Fibroblast of lung (primary cell): Measurements from ENCODE around the gene GRAPL. TPM values are rescaled to one million over a fixed set of nuclear protein-coding genes. Genes with fewer than 3 reads are reported as not detected.
"Not testable (repeated sequence)": the region's sequence is repeated elsewhere in the genome, so short reads cannot be mapped to it uniquely, and the experiment has no call there.

Experiments
- DNase-seq, 2 donors: peaks; one replicate each; pipeline versions ENCODE4 v3.0.0 to v3.0.0-alpha.2; 2010; ENCODE audit warnings: low read depth in 2 of 2
- H2AFZ ChIP-seq: 2 replicates; pipeline ENCODE4 v1.5.1; 2012; ENCODE audit warnings: low read length, control low read depth, inconsistent platforms
- H3K27ac ChIP-seq: 2 replicates; pipeline ENCODE4 v1.5.1; 2011; ENCODE audit warnings: low read length, control low read depth; ENCODE audit not compliant: insufficient read depth
- H3K27me3 ChIP-seq: 2 replicates; pipeline ENCODE4 v1.5.1; 2011; ENCODE audit warnings: mild to moderate bottlenecking, low read length; ENCODE audit not compliant: control insufficient read depth, insufficient read depth
- H3K36me3 ChIP-seq: 2 replicates; pipeline ENCODE4 v1.5.1; 2011; ENCODE audit warnings: low read length; ENCODE audit not compliant: control insufficient read depth, insufficient read depth
- H3K4me1 ChIP-seq: 2 replicates; pipeline ENCODE4 v1.5.1; 2011; ENCODE audit warnings: low read length; ENCODE audit not compliant: control insufficient read depth, insufficient read depth; ENCODE audit errors: extremely low read depth
- H3K4me2 ChIP-seq: 2 replicates; pipeline ENCODE4 v1.5.1; 2011; ENCODE audit warnings: low read length, control low read depth; ENCODE audit not compliant: insufficient read depth; ENCODE audit errors: extremely low read depth
- H3K4me3 ChIP-seq, 4 experiments: fragments of 200-600 bp in 1 of 4; sonication (generic) in 1 of 4; replicated peaks in 1 of 4; 2 replicates each; pipeline ENCODE4 v1.5.1; 2011 to 2016; ENCODE audit warnings: low read length in 4 of 4, low read depth in 3 of 4, mild to moderate bottlenecking in 3 of 4, control low read depth in 2 of 4, inconsistent platforms in 1 of 4, mixed read lengths in 1 of 4; ENCODE audit not compliant: insufficient read depth in 1 of 4; ENCODE audit errors: control extremely low read depth in 1 of 4
- H3K79me2 ChIP-seq: 2 replicates; pipeline ENCODE4 v1.5.1; 2012; ENCODE audit warnings: mild to moderate bottlenecking, low read length, inconsistent platforms; ENCODE audit not compliant: control insufficient read depth, insufficient read depth
- H3K9ac ChIP-seq: 2 replicates; pipeline ENCODE4 v1.5.1; 2011; ENCODE audit warnings: mild to moderate bottlenecking, low read length, control low read depth; ENCODE audit not compliant: insufficient read depth
- H3K9me3 ChIP-seq: 2 replicates; pipeline ENCODE4 v1.5.1; 2012; ENCODE audit warnings: low read depth, low read length; ENCODE audit not compliant: control insufficient read depth, insufficient read depth
- H4K20me1 ChIP-seq: 2 replicates; pipeline ENCODE4 v1.5.1; 2011; ENCODE audit warnings: low read length; ENCODE audit not compliant: control insufficient read depth, insufficient read depth; ENCODE audit errors: extremely low read depth
- polyA plus RNA-seq, 2 donors: library from polyadenylated mRNA; depleted of rRNA in 1 of 2; stranded (reverse) in 1 of 2; unstranded in 1 of 2; fragments of >200 nt; gene quantifications; 2 replicates each; pipeline ENCODE4 v1.2.1, GENCODE V29; 2011 to 2012; ENCODE audit warnings: missing spikeins in 1 of 2
- total RNA-seq: library from RNA; depleted of rRNA; stranded (reverse); fragments of >200 nt; gene quantifications from 2 replicates; pipeline ENCODE4 v1.2.1, GENCODE V29; 2014

GRAPL gene
- total and polyA plus RNA-seq, 2 donors (not counting 1 experiment from before 2014, with no cell fraction given) = 0.17 TPM; not detected in 1

DNA sequence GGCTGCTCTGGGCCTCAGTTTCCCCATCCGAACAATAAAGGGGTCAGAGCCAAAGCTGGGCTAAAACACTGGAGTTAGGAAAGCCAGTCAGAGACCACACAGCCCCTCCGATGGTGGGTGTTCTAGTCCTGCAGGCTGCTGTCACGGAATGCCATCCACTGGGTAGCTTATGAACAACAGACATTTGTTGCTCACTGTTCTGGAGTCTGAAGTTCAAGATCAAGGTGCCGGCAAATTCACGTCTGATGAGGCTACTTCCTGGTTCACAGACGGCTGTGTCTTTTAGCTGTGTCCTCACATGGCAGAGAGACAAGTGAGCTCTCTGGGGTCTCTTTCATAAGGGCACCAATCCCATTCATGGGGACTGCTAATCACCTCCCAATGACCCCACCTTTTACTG, 9.2 kb downstream of the GRAPL start:
- H4K20me1 ChIP-seq, H3K4me1 ChIP-seq: not testable (repeated sequence)

DNA sequence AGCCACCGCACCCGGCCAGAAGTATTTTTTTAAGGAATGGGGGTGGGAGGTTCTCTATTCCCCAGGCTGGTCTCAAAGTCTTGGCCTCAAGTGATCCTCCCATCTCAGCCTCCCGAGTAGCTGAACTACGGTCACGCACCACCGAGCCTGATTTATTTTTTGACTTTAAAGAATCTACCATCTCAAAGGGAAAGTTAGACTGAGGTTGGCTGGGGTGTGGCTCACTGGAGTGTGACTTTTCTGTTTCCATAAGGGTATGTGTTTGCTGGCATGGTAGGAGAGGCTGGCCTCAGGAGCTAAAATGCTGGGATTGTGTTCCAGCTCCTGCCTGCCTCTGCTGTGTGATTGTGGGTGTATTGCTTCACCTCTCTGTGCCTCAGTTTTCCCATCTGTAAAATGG, 10.6 kb downstream of the GRAPL start:
- not testable (repeated sequence) for H3K4me1 ChIP-seq, H3K27me3 ChIP-seq, H3K4me2 ChIP-seq, DNase-seq, H3K27ac ChIP-seq, H3K9me3 ChIP-seq, H3K36me3 ChIP-seq, H3K9ac ChIP-seq, H3K4me3 ChIP-seq, H3K79me2 ChIP-seq, H2AFZ ChIP-seq, H4K20me1 ChIP-seq

More for the DNA sequence above, 9.2 kb downstream of the GRAPL start:
- H3K79me2 ChIP-seq, H3K36me3 ChIP-seq, H3K4me3 ChIP-seq, H3K27ac ChIP-seq, H3K9me3 ChIP-seq, DNase-seq, H2AFZ ChIP-seq, H3K4me2 ChIP-seq, H3K9ac ChIP-seq, H3K27me3 ChIP-seq: not testable (repeated sequence)

DNA sequence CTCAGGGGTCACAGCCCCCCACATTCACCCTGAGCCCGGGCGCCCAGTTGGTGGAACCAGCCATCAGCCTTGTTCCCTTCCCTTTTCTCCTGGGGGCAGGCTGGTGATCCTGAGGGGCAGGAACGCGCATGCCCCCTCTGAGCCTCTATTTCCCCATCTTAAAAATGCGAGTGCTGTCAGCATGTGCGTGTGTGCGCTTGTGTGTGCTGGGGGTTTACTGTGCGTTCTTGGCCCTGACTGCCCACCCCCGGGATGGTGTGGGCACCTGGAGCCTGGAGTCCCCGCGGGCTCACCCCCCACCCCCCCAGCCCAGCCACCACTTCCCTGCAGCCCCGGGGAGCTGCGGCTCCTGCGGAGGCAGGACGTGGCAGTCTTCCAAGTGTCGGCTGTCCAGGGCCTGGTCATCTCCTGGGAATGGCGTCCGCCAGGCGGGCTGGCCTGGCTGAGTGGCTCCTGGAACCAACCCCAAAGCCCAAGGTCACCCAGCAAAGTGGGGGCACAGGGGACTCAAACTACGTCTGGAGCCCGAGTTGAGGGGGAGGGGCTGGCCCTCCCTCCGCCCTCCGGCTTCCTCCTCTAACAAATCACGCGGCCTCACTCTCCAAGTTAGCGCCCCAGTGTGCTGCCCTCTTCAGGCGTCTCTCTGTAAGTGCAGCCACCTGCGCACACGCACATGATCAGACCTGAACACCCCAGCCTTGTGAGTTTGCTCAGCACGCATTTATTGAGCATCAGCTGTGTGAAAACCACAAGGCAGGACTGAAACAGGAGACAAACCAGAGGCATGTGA, 14.2 kb downstream of the GRAPL start:
- H3K9ac ChIP-seq, H3K4me2 ChIP-seq, H3K4me1 ChIP-seq, H3K36me3 ChIP-seq, H4K20me1 ChIP-seq, H3K79me2 ChIP-seq, H3K27ac ChIP-seq, H3K4me3 ChIP-seq, H2AFZ ChIP-seq, H3K27me3 ChIP-seq, DNase-seq, H3K9me3 ChIP-seq: not testable (repeated sequence)

DNA sequence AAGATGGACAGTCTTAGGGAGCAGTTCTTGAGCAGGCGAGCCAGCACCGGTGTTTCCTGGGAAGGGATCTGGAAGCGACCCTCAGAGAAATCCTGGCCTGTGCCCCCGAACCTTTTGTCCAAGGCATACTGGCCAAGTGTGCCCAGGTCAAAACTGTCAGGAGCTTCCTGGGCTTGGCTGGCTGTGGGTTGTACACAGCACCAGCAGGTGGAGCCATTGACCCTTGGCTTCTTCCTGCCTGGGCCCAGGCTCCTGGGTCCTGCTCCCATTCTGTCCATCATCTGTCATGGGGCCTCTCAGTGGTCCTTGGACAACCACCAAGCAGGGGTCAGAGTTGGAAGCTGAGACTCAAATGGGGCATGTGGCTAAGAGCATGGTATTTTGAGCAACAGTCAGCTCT, 15.0 kb downstream of the GRAPL start:
- not testable (repeated sequence) for H3K27ac ChIP-seq, H3K79me2 ChIP-seq, H3K27me3 ChIP-seq, H3K4me2 ChIP-seq, H3K36me3 ChIP-seq, H3K9ac ChIP-seq, H3K4me3 ChIP-seq, H3K9me3 ChIP-seq, H2AFZ ChIP-seq, H3K4me1 ChIP-seq, DNase-seq, H4K20me1 ChIP-seq

DNA sequence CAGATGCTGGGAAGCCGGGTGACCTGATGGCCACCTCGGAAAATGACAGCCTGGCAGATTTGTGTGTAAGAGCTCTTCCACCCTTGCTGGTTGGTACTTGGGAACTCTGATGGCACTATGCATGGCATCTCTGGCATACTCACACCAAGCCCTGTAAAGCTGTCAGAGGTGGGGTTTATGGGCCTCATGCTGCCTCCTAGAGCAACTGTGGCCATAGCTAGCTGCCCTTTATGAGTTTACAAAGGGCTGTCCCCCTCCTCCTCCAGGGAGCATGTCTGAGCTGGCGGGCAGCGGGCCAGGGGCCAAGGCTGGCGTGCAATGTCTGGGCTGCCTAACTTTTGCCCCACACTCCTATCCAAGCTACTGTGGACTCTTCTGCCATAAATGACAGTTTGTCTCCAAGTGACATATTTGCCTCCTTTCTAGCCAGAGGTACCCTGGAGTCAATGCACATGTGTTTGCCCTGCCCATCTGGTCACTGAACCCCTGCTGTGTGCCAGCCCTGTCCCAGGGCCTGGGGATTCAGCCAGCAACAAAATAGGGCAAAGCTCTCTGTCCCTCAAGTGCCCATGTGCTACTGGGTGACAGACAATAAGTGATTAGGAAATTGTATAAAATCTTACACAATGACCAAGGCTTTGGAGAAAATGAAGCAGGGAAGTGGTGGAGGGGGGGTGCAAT, 15.8 kb downstream of the GRAPL start:
- not testable (repeated sequence) for H3K27ac ChIP-seq, DNase-seq, H3K4me3 ChIP-seq, H3K4me2 ChIP-seq, H3K27me3 ChIP-seq, H3K9me3 ChIP-seq, H3K9ac ChIP-seq, H3K79me2 ChIP-seq, H2AFZ ChIP-seq, H3K36me3 ChIP-seq, H3K4me1 ChIP-seq, H4K20me1 ChIP-seq

DNA sequence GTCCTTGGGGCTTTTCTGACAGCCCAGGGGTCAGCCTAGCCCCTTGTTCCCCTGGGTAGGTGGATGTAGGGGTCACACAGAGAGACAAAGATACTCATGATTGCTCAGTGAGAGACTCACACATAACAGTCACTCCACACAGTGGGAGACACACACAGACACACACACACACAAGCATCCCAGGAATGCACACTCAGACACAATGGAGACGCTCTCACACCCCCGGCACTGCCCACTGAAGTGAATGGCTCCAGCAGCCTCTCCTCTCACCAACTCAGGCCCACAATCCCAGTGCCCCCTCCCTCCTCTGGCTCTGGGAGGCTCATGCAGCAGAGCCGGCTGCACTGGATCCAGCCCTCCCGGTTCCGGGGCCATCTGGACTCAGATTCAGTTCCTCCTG, 17.0 kb downstream of the GRAPL start:
- H3K36me3 ChIP-seq, H3K79me2 ChIP-seq, H3K9ac ChIP-seq, DNase-seq, H2AFZ ChIP-seq, H3K27me3 ChIP-seq, H3K9me3 ChIP-seq, H3K27ac ChIP-seq, H4K20me1 ChIP-seq, H3K4me1 ChIP-seq, H3K4me3 ChIP-seq, H3K4me2 ChIP-seq: not testable (repeated sequence)
